Measurements from ENCODE around the gene CANT1. TPM values are rescaled to one million over a fixed set of nuclear protein-coding genes. Genes with fewer than 3 reads are reported as not detected.

The CANT1 gene
- polyA plus RNA-seq, 12 donors = 20.7 to 33.6 (median 26.8) TPM; not detected in 1

Other genes starting within 250 kb of the CANT1 start
- gene CYTH1, start 227.5 kb downstream of the CANT1 start, polyA plus RNA-seq (ENCODE audit: insufficient read length in 12 of 12) = 10 to 100 TPM in 11 of 12 donors, not detected in 1; 18.7 to 48.9 (median 24.0) TPM
- gene USP36, start 168.9 kb downstream of the CANT1 start, polyA plus RNA-seq (ENCODE audit: insufficient read length in 12 of 12) = 10 to 100 TPM in 11 of 12 donors, not detected in 1; 27.5 to 43.3 (median 30.5) TPM
- gene CEP295NL, start 106.6 kb downstream of the CANT1 start, polyA plus RNA-seq (ENCODE audit: insufficient read length in 12 of 12) = under 1 TPM in 8 of 12 donors, not detected in 4; 0.09 to 0.65 (median 0.35) TPM
- gene TIMP2, start 84.4 kb downstream of the CANT1 start, polyA plus RNA-seq (ENCODE audit: insufficient read length in 12 of 12) = 100 to 1,000 TPM in 11 of 12 donors, not detected in 1; 170 to 334 (median 201) TPM
- 10 to 100 TPM in 11 of 12 donors, not detected in 1; 43.2 to 67.4 (median 44.9) TPM for gene LGALS3BP, start 29.8 kb downstream of the CANT1 start, polyA plus RNA-seq (ENCODE audit: insufficient read length in 12 of 12)
- 10 to 100 TPM in 2 of 12 donors, 1 to 10 TPM in 8, not detected in 2; 2.9 to 16.4 (median 5.3) TPM for gene C1QTNF1, start 14.4 kb upstream of the CANT1 start, polyA plus RNA-seq (ENCODE audit: insufficient read length in 12 of 12)
- gene ENGASE, start 65.1 kb upstream of the CANT1 start, polyA plus RNA-seq (ENCODE audit: insufficient read length in 12 of 12) = 10 to 100 TPM in 11 of 12 donors, not detected in 1; 12.5 to 30.6 (median 16.5) TPM

Measured in muscle of arm (tissue), 12 donors.